GM12878 (cell line): Measurements from ENCODE around the gene MARK4. TPM values are rescaled to one million over a fixed set of nuclear protein-coding genes. Genes with fewer than 3 reads are reported as not detected.

Source experiments
- ATAC-seq: fragments of 200-7000 bp; cut with Tn5 transposase; 3 replicates; pipeline ENCODE4 v1.9.1; 2020; ENCODE audit warnings: mild to moderate bottlenecking, moderate library complexity
- BruUV-seq: library from RNA; stranded (reverse); fragments of 400-500 nt; replicated peaks from 2 replicates; lab custom pipeline; 2021; lab: Mats Ljungman, UMichigan
- CTCF ChIA-PET: fragments of 300-600 bp; sonication (Branson Sonifier 250); formaldehyde crosslinking; extraction: SDS; loops from one replicate; lab custom pipeline; 2021; ENCODE audit warnings: inconsistent platforms; lab: Yijun Ruan, JAX
- POLR2A ChIA-PET: fragments of 350-600 bp; formaldehyde crosslinking; extraction: SDS; loops from one replicate; lab custom pipeline; 2021; ENCODE audit warnings: inconsistent platforms; lab: Charles Lee
- RAD21 ChIA-PET: fragments of 300-600 bp; sonication (Branson Sonifier 250); formaldehyde crosslinking; loops from one replicate; lab custom pipeline; 2023; ENCODE audit warnings: antibody characterized with exemption; ENCODE audit not compliant: unreplicated experiment; lab: Charles Lee
- SMC1A ChIA-PET: fragments of 300-600 bp; sonication (Branson Sonifier 250); formaldehyde crosslinking; loops from one replicate; lab custom pipeline; 2023; ENCODE audit not compliant: unreplicated experiment, uncharacterized antibody; lab: Charles Lee
- DNase-seq: peaks from one replicate; pipeline ENCODE4 v3.0.0-alpha.2; 2011; ENCODE audit warnings: low read depth, low spot score
- FAIRE-seq: peaks from 3 replicates; lab custom pipeline; 2011; peaks lifted over from hg19 to GRCh38; lab: Jason Lieb, UNC
- H2AFZ ChIP-seq: 2 replicates; pipeline ENCODE4 v1.6.0; 2011; ENCODE audit warnings: low read depth, low read length, control low read depth; ENCODE audit not compliant: control insufficient read depth
- H3K27ac ChIP-seq: 2 replicates; pipeline ENCODE4 v1.5.1; 2011; ENCODE audit warnings: control low read depth; ENCODE audit not compliant: control insufficient read depth, insufficient read depth
- H3K27me3 ChIP-seq, 2 experiments: replicated peaks in 1 of 2; 2 replicates each; pipeline versions ENCODE4 v1.6.0 to v1.6.1; 2011; ENCODE audit warnings: low read length in 1 of 2; ENCODE audit not compliant: control insufficient read depth in 2 of 2, insufficient read depth in 2 of 2
- H3K36me3 ChIP-seq, 2 experiments: 2 replicates each; pipeline ENCODE4 v1.5.1; 2011; ENCODE audit warnings: low read length in 1 of 2; ENCODE audit not compliant: control insufficient read depth in 2 of 2, insufficient read depth in 2 of 2
- H3K4me1 ChIP-seq: 2 replicates; pipeline ENCODE4 v1.6.1; 2011; ENCODE audit warnings: mild to moderate bottlenecking, low read length, moderate library complexity, mixed read lengths; ENCODE audit not compliant: control insufficient read depth, insufficient read depth
- H3K4me2 ChIP-seq: 2 replicates; pipeline ENCODE4 v1.6.0; 2011; ENCODE audit warnings: control low read depth; ENCODE audit not compliant: control insufficient read depth, insufficient read depth
- H3K4me3 ChIP-seq: fragments of 200-600 bp; sonication (generic); 2 replicates; pipeline ENCODE4 v1.5.1; 2016
- H3K79me2 ChIP-seq: 2 replicates; pipeline ENCODE4 v1.6.0; 2011; ENCODE audit warnings: low read length; ENCODE audit not compliant: control insufficient read depth, insufficient read depth
- H3K9ac ChIP-seq: 2 replicates; pipeline ENCODE4 v1.8.0; 2011; ENCODE audit warnings: low read length, control low read depth, mixed read lengths; ENCODE audit not compliant: control insufficient read depth, insufficient read depth
- H3K9me3 ChIP-seq: replicated peaks from 3 replicates; pipeline ENCODE4 v1.5.1; 2011; ENCODE audit warnings: mild to moderate bottlenecking, low read length; ENCODE audit not compliant: control insufficient read depth, insufficient read depth
- H4K20me1 ChIP-seq: 2 replicates; pipeline ENCODE4 v1.6.0; 2011; ENCODE audit not compliant: control insufficient read depth, insufficient read depth
- ASH2L ChIP-seq: fragments of 300-600, 200-600 bp; sonication (generic); IDR thresholded peaks from 2 replicates; pipeline ENCODE4 v1.6.1; 2017; ENCODE audit warnings: low read depth, mild to moderate bottlenecking, borderline replicate concordance
- BHLHE40 ChIP-seq, 2 experiments: fragments of 450-650 bp in 1 of 2; IDR thresholded peaks; 2 replicates each; pipeline ENCODE4 v1.6.1; 2011 to 2017; ENCODE audit warnings: low read depth in 2 of 2, borderline replicate concordance in 1 of 2, improper control_type of control experiment in 1 of 2, low read length in 1 of 2, mild to moderate bottlenecking in 1 of 2
- EGR1 ChIP-seq, 2 experiments: IDR thresholded peaks; 1 replicate in 1 of 2; 2 replicates in 1 of 2; pipeline ENCODE4 v1.6.1; 2011 to 2012; ENCODE audit warnings: low read depth in 2 of 2, low read length in 2 of 2, borderline replicate concordance in 1 of 2, mild to moderate bottlenecking in 1 of 2, moderate library complexity in 1 of 2
- HDAC6 ChIP-seq: fragments of 200-600 bp; sonication (generic); IDR thresholded peaks from one replicate; pipeline ENCODE4 v1.8.0; 2017; ENCODE audit warnings: antibody characterized with exemption; ENCODE audit not compliant: unreplicated experiment
- IKZF1 ChIP-seq: fragments of 450-650 bp; conservative IDR thresholded peaks from 2 replicates; pipeline ENCODE4 v1.6.1; 2017; ENCODE audit warnings: antibody characterized with exemption, mild to moderate bottlenecking
- LARP7 ChIP-seq: fragments of 450-650 bp; IDR thresholded peaks from 2 replicates; pipeline ENCODE4 v1.6.1; 2017; ENCODE audit warnings: mild to moderate bottlenecking
- SMAD1 ChIP-seq: fragments of 450-650 bp; IDR thresholded peaks from 2 replicates; pipeline ENCODE4 v1.6.1; 2018; ENCODE audit warnings: mild to moderate bottlenecking, low read depth; ENCODE audit not compliant: partially characterized antibody
- SMAD5 ChIP-seq: IDR thresholded peaks from 2 replicates; pipeline ENCODE4 v1.6.1; 2016; ENCODE audit warnings: antibody characterized with exemption, low read depth
- WGBS: methylation state at CpG from one replicate; pipeline ENCODE4 v1.1.6; 2016; ENCODE audit warnings: low lambda C conversion rate; ENCODE audit not compliant: insufficient replicate concordance, insufficient coverage; ENCODE audit errors: missing lambda C conversion rate; 5-methylcytosine and 5-hydroxymethylcytosine counted together
- in situ Hi-C: fragments of 300-500 bp; cut with MboI; formaldehyde crosslinking; loops from 9 replicates; pipeline ENCODE4 v1.14.3; 2018; ENCODE audit warnings: mixed read lengths
- intact Hi-C: fragments of 100-400 bp; cut with micrococcal nuclease; formaldehyde crosslinking; loops from one replicate; pipeline ENCODE4 v1.14.2; 2022; ENCODE audit not compliant: unreplicated experiment
- polyA plus RNA-seq, 11 experiments: library from polyadenylated mRNA; depleted of rRNA in 4 of 11; unstranded in 6 of 11; stranded (reverse) in 5 of 11; fragments of >200 nt; fragmentation: Nextera tagmentation in 4 of 11; fragmentation: Illumina TruSeq in 1 of 11; extraction: Ambion mirVana in 4 of 11; extraction: Trizol in 1 of 11; gene quantifications; 1 replicate in 1 of 11; 2 replicates in 10 of 11; pipeline versions ENCODE4 v1.2.1 to v1.2.3, GENCODE V29; 2011 to 2016; ENCODE audit warnings: inconsistent platforms in 2 of 11, missing spikeins in 2 of 11, low read depth in 1 of 11
- total RNA-seq, 4 experiments: library from RNA; depleted of rRNA in 3 of 4; stranded (reverse); fragments of >200 nt in 3 of 4; fragmentation: Illumina TruSeq in 1 of 4; extraction: Trizol in 1 of 4; gene quantifications; 2 replicates each; pipeline versions ENCODE4 v1.2.1 to v1.2.3, GENCODE V29; 2013 to 2021

MARK4 gene
- total and polyA plus RNA-seq, 10 of the 15 experiments (the other 5 are each of a cell fraction or from before 2014, with no cell fraction given) = 0.66 to 24.3 (median 5.1) TPM

- peak within 1 kb of the TSS; percentile 1; the same call in 1 of the 2 replicates for H3K4me3 ChIP-seq
- DNase-seq = no peak
- WGBS = 12% methylated on average over 34 of the region's 50 CpGs
- no peaks in the 10 kb centered on the region for H3K36me3 ChIP-seq
- H3K4me2 ChIP-seq = peak within 1 kb of the TSS; percentile 70
- H3K9me3 ChIP-seq = no peaks in the 10 kb centered on the region
- no peaks in the 10 kb centered on the region for H3K79me2 ChIP-seq
- BruUV-seq = no TSS peak
- peaks cover 3% of the 10 kb centered on the region; the same call in 1 of the 2 replicates for H3K4me1 ChIP-seq
- FAIRE-seq = peak; percentile 13
- TF ChIP-seq EGR1 (IDR thresholded peaks at IDR 0.05; ENCODE audit: borderline replicate concordance in 1 of 2, low read depth in 2 of 2, low read length in 2 of 2) = 0 out of 3 replicates have a peak, but pooled peaks of 1 of the 2 experiments have one; percentile 21
- no peak for TF ChIP-seq SMAD5
- no peak for TF ChIP-seq SMAD1
- 0 out of 2 replicates have a peak, but pooled peaks have one; percentile 17 for TF ChIP-seq IKZF1
- TF ChIP-seq LARP7 = 0 out of 2 replicates have a peak, but pooled peaks have one; percentile 15
- no peak for TF ChIP-seq ASH2L
- TF ChIP-seq HDAC6 = no peak
- peak in 1 of 2 experiments; percentile 76; a peak in 2 of 4 replicates for TF ChIP-seq BHLHE40 (IDR thresholded peaks at IDR 0.05; ENCODE audit: borderline replicate concordance in 1 of 2, low read depth in 2 of 2, low read length in 1 of 2)
- peak; percentile 17; the same call in 1 of the 3 replicates for ATAC-seq
- no peak within 1 kb of the TSS for H3K27ac ChIP-seq
- SMC1A ChIA-PET = no interaction called here
- RAD21 ChIA-PET = interaction anchor here (1.9 kb wide), 1 partner anchor 281 kb away, joined by 5 read pairs; no protein-coding TSS in a partner anchor
- no peak within 1 kb of the TSS for H2AFZ ChIP-seq
- CTCF ChIA-PET = no interaction called here
- no peak within 1 kb of the TSS for H3K9ac ChIP-seq
- in situ Hi-C loops = no loop called here
- no peaks in the 10 kb centered on the region for H4K20me1 ChIP-seq
- POLR2A ChIA-PET = no interaction called here
- 0 out of 4 replicates have a peak, but pooled peaks cover 0 to 1% of the 10 kb centered on the region in 2 experiments for H3K27me3 ChIP-seq
- intact Hi-C loops = no loop called here
These were observed 89.3 kb downstream of the MARK4 start, which contains the start of gene KLC3 for GRCh38 chr19:45340232-45340898. TSS of gene KLC3 (plus strand) at chr19:45340750. CDS start at chr19:45345542, 4,792 bp downstream.
